Measurements from ENCODE around the gene NRTN.

GRCh38 chr19:5821521-5822180 lies 16.8 kb downstream of the NRTN start:
- TF ChIP-seq TCF4 (CRISPR knock-in tag; IDR thresholded peaks at IDR 0.05; ENCODE audit: borderline replicate concordance): no peak
- no peak for TF ChIP-seq POU6F1 (CRISPR knock-in tag; IDR thresholded peaks at IDR 0.05; ENCODE audit: borderline replicate concordance, low read depth)
- TF ChIP-seq BACH2 (CRISPR knock-in tag; IDR thresholded peaks at IDR 0.05; ENCODE audit: borderline replicate concordance): no peak
- TF ChIP-seq CREB5 (CRISPR knock-in tag; IDR thresholded peaks at IDR 0.05; ENCODE audit: low read depth): no peak
- TF ChIP-seq CSDC2 (CRISPR knock-in tag; IDR thresholded peaks at IDR 0.05): no peak
- TF ChIP-seq ARNTL (CRISPR knock-in tag; IDR thresholded peaks at IDR 0.05; ENCODE audit: borderline replicate concordance, low read depth): no peak
- TF ChIP-seq CSRNP3 (CRISPR knock-in tag; IDR thresholded peaks at IDR 0.05): no peak
- no peak for TF ChIP-seq TSHZ2 (CRISPR knock-in tag; IDR thresholded peaks at IDR 0.05)
- no peak for TF ChIP-seq ZC3H10 (CRISPR knock-in tag; IDR thresholded peaks at IDR 0.05)
- no peak for TF ChIP-seq PPARA (CRISPR knock-in tag; IDR thresholded peaks at IDR 0.05; ENCODE audit: borderline replicate concordance)
- TF ChIP-seq TOX (CRISPR knock-in tag; IDR thresholded peaks at IDR 0.05; ENCODE audit: borderline replicate concordance): no peak
- no peak for TF ChIP-seq RARB (CRISPR knock-in tag; IDR thresholded peaks at IDR 0.05)

All from SK-N-SH treated with all-trans-retinoic acid at 6 μM for 48 hours (cell line).